ENCODE results near the gene DSPP.
"Not testable (repeated sequence)": the region's sequence is repeated elsewhere in the genome, so short reads cannot be mapped to it uniquely, and the experiment has no call there.

Gene DSPP

DNA sequence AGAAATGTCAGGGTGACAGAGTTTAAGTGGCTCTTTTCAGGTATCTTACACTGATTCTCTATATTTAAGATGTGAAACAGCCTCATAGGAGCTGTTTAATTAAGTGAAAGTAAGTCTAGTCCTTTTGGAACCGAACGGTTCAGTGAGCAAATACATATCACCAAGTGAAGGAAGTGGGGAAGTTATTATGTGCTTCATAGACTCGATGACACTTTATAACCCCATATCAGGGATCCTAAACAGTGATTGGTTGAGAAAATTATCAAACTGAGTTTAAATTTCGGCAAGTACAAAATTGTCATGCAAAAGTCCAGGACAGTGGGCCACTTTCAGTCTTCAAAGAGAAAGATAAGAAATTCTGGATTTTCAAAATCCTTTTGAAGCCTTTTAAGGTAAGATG is at the start of gene DSPP:
TSS of gene DSPP (plus strand) at position 301 of the 400 bp plus-strand sequence. CDS start 2,380 bp downstream, outside the sequence.
- Histone ChIP-seq H3K9ac (ENCODE audit: low read length in 5 of 5) (no peak within 1 kb of the TSS), H3K4me3 (ENCODE audit: low read depth in 1 of 5, low read length in 5 of 5) (no peak within 1 kb of the TSS), H3K4me1 (ENCODE audit: control insufficient read depth in 5 of 5, insufficient read depth in 5 of 5, low read length in 5 of 5) (no peaks in the 10 kb centered on the region), H3K9me3 (ENCODE audit: control insufficient read depth in 5 of 5, low read length in 5 of 5) (no peaks in the 10 kb centered on the region), H3K27me3 (ENCODE audit: control insufficient read depth in 5 of 5, insufficient read depth in 4 of 5, low read length in 5 of 5) (no peaks in the 10 kb centered on the region), H3K36me3 (ENCODE audit: control insufficient read depth in 5 of 5, insufficient read depth in 5 of 5, low read length in 5 of 5) (no peaks in the 10 kb centered on the region), H3K27ac (ENCODE audit: low read depth, low read length) (no peak within 1 kb of the TSS)

- Histone ChIP-seq H3K27ac (ENCODE audit: low read depth, low read length) (no peak overlapping the region), H3K27me3 (ENCODE audit: control insufficient read depth in 5 of 5, insufficient read depth in 4 of 5, low read length in 5 of 5) (no peaks in the 10 kb centered on the region), H3K4me1 (ENCODE audit: control insufficient read depth in 5 of 5, insufficient read depth in 5 of 5, low read length in 5 of 5) (peaks cover 0 to 14% (median 7%) of the 10 kb centered on the region in 5 donors), H3K36me3 (ENCODE audit: control insufficient read depth in 5 of 5, insufficient read depth in 5 of 5, low read length in 5 of 5) (no peaks in the 10 kb centered on the region), H3K9me3 (ENCODE audit: control insufficient read depth in 5 of 5, low read length in 5 of 5) (no peaks in the 10 kb centered on the region), H3K4me3 (ENCODE audit: low read depth in 1 of 5, low read length in 5 of 5) (no peak overlapping the region), H3K9ac (ENCODE audit: low read length in 5 of 5) (no peak overlapping the region)
Observed at GRCh38 chr4:87559090-87559837, 49.1 kb upstream of the DSPP start.

GRCh38 chr4:87560802-87561201 is 47.5 kb upstream of the DSPP start:
- H3K9ac ChIP-seq (ENCODE audit: low read length in 5 of 5): no peak overlapping the region
- no peaks in the 10 kb centered on the region for H3K36me3 ChIP-seq (ENCODE audit: control insufficient read depth in 5 of 5, insufficient read depth in 5 of 5, low read length in 5 of 5)
- no peak overlapping the region for H3K4me3 ChIP-seq (ENCODE audit: low read depth in 1 of 5, low read length in 5 of 5)
- H3K27me3 ChIP-seq (ENCODE audit: control insufficient read depth in 5 of 5, insufficient read depth in 4 of 5, low read length in 5 of 5): no peaks in the 10 kb centered on the region
- no peaks in the 10 kb centered on the region for H3K9me3 ChIP-seq (ENCODE audit: control insufficient read depth in 5 of 5, low read length in 5 of 5)
- peaks cover 0 to 14% (median 7%) of the 10 kb centered on the region in 5 donors for H3K4me1 ChIP-seq (ENCODE audit: control insufficient read depth in 5 of 5, insufficient read depth in 5 of 5, low read length in 5 of 5)
- H3K27ac ChIP-seq (ENCODE audit: low read depth, low read length): no peak overlapping the region

GRCh38 chr4:87565746-87566145 is 42.6 kb upstream of the DSPP start:
- no peaks in the 10 kb centered on the region for H3K27me3 ChIP-seq (ENCODE audit: control insufficient read depth in 5 of 5, insufficient read depth in 4 of 5, low read length in 5 of 5)
- no peaks in the 10 kb centered on the region for H3K9me3 ChIP-seq (ENCODE audit: control insufficient read depth in 5 of 5, low read length in 5 of 5)
- no peaks in the 10 kb centered on the region for H3K4me1 ChIP-seq (ENCODE audit: control insufficient read depth in 5 of 5, insufficient read depth in 5 of 5, low read length in 5 of 5)
- H3K36me3 ChIP-seq (ENCODE audit: control insufficient read depth in 5 of 5, insufficient read depth in 5 of 5, low read length in 5 of 5): no peaks in the 10 kb centered on the region
- no peak overlapping the region for H3K9ac ChIP-seq (ENCODE audit: low read length in 5 of 5)
- H3K27ac ChIP-seq (ENCODE audit: low read depth, low read length): no peak overlapping the region
- H3K4me3 ChIP-seq (ENCODE audit: low read depth in 1 of 5, low read length in 5 of 5): no peak overlapping the region

DNA sequence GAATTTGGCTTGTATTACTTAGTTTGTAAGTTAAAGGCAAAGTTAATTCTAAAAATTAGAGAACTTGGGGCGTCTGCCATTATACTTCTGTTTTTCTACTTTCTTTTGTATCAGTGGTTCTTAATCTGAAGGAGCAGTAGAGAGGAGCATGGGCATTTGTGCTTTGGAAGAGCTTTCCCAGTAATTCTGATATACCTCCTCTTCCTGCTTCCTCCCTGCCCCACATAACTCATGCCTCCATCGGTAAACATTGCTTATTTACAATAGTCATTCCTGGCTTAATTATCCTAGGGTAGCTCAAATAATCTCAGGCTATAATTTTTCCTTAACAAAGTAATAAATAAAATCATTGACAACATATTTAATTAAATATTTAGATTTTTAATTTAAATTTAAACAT is 42.1 kb upstream of the DSPP start:
- Histone ChIP-seq H3K9ac (ENCODE audit: low read length in 5 of 5) (no peak overlapping the region), H3K4me3 (ENCODE audit: low read depth in 1 of 5, low read length in 5 of 5) (no peak overlapping the region), H3K9me3 (ENCODE audit: control insufficient read depth in 5 of 5, low read length in 5 of 5) (no peaks in the 10 kb centered on the region), H3K27ac (ENCODE audit: low read depth, low read length) (no peak overlapping the region), H3K36me3 (ENCODE audit: control insufficient read depth in 5 of 5, insufficient read depth in 5 of 5, low read length in 5 of 5) (no peaks in the 10 kb centered on the region), H3K4me1 (ENCODE audit: control insufficient read depth in 5 of 5, insufficient read depth in 5 of 5, low read length in 5 of 5) (no peaks in the 10 kb centered on the region), H3K27me3 (ENCODE audit: control insufficient read depth in 5 of 5, insufficient read depth in 4 of 5, low read length in 5 of 5) (no peaks in the 10 kb centered on the region)

DNA sequence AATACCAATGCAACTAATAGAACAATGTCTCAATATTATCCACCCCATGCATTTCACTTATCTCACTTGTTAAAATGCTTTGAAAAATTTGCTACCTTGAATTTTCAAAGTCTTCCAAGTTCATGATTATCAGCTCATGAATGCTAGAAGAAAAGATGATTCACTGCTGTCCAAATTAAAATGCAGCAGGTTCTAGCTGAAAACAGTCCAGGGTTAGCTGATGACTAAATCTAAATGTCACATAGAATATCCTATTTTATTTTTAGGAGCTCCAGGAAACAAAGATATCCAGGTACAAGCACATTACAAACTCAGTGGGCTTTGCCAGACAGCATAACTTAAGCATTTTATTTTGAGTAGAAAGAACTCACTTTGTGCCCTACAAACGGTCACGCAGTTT is 41.1 kb upstream of the DSPP start:
- no peaks in the 10 kb centered on the region for H3K9me3 ChIP-seq (ENCODE audit: control insufficient read depth in 5 of 5, low read length in 5 of 5)
- H3K36me3 ChIP-seq (ENCODE audit: control insufficient read depth in 5 of 5, insufficient read depth in 5 of 5, low read length in 5 of 5): no peaks in the 10 kb centered on the region
- H3K27ac ChIP-seq (ENCODE audit: low read depth, low read length): no peak overlapping the region
- no peak overlapping the region for H3K4me3 ChIP-seq (ENCODE audit: low read depth in 1 of 5, low read length in 5 of 5)
- H3K27me3 ChIP-seq (ENCODE audit: control insufficient read depth in 5 of 5, insufficient read depth in 4 of 5, low read length in 5 of 5): no peaks in the 10 kb centered on the region
- H3K9ac ChIP-seq (ENCODE audit: low read length in 5 of 5): no peak overlapping the region
- H3K4me1 ChIP-seq (ENCODE audit: control insufficient read depth in 5 of 5, insufficient read depth in 5 of 5, low read length in 5 of 5): no peaks in the 10 kb centered on the region

DNA sequence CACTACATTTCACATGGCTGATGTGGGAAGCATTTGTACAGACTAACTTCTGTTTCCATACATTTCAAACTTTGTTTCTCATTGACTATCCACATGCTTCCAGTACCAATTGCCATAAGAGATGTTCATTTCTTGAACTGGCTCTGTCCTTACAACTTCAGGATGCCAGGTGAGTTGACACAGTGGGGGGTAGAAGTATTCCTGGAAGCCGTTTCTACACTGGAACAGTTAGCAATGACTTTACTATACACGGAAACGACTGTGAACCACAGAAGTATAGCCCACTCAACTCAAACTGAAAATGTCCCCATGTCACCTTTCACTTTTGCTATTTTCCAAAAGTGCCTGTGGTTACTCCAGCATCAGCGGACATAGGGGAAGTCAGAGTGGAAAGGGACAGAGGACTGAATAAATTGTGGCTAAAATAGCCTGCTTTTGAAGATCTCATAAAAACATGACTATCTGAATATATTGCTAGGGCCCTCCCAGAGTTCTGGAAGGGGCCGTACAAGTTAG is 38.0 kb upstream of the DSPP start:
- Histone ChIP-seq H3K27ac (ENCODE audit: low read depth, low read length) (no peak overlapping the region), H3K4me3 (ENCODE audit: low read depth in 1 of 5, low read length in 5 of 5) (no peak overlapping the region), H3K9ac (ENCODE audit: low read length in 5 of 5) (no peak overlapping the region), H3K27me3 (ENCODE audit: control insufficient read depth in 5 of 5, insufficient read depth in 4 of 5, low read length in 5 of 5) (no peaks in the 10 kb centered on the region), H3K9me3 (ENCODE audit: control insufficient read depth in 5 of 5, low read length in 5 of 5) (no peaks in the 10 kb centered on the region), H3K36me3 (ENCODE audit: control insufficient read depth in 5 of 5, insufficient read depth in 5 of 5, low read length in 5 of 5) (no peaks in the 10 kb centered on the region), H3K4me1 (ENCODE audit: control insufficient read depth in 5 of 5, insufficient read depth in 5 of 5, low read length in 5 of 5) (peaks cover 0 to 2% (median 0%) of the 10 kb centered on the region in 5 donors)

DNA sequence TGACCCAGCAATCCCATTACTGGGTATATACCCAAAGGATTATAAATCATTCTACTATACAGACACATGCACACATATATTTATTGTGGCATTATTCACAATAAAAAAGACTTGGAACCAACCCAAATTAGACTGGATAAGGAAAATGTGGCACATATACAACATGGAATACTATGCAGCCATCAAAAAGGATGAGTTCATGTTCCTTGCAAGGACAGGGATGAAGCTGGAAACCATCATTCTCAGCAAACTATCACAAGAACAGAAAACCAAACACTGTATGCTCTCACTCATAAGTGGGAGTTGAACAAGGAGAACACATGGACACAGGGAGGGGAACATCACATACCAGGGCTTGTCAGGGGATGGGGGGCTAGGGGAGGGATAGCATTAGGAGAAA is 34.0 kb upstream of the DSPP start:
- H3K27ac ChIP-seq (ENCODE audit: low read depth, low read length): peak overlapping the region; percentile 45
- not testable (repeated sequence) for H3K9me3 ChIP-seq (ENCODE audit: control insufficient read depth in 5 of 5, low read length in 5 of 5); H3K4me1 ChIP-seq (ENCODE audit: control insufficient read depth in 5 of 5, insufficient read depth in 5 of 5, low read length in 5 of 5); H3K4me3 ChIP-seq (ENCODE audit: low read depth in 1 of 5, low read length in 5 of 5); H3K9ac ChIP-seq (ENCODE audit: low read length in 5 of 5); H3K36me3 ChIP-seq (ENCODE audit: control insufficient read depth in 5 of 5, insufficient read depth in 5 of 5, low read length in 5 of 5); H3K27me3 ChIP-seq (ENCODE audit: control insufficient read depth in 5 of 5, insufficient read depth in 4 of 5, low read length in 5 of 5)

- Histone ChIP-seq H3K27me3 (ENCODE audit: control insufficient read depth in 5 of 5, insufficient read depth in 4 of 5, low read length in 5 of 5) (no peaks in the 10 kb centered on the region), H3K4me1 (ENCODE audit: control insufficient read depth in 5 of 5, insufficient read depth in 5 of 5, low read length in 5 of 5) (peaks cover 0 to 5% (median 0%) of the 10 kb centered on the region in 5 donors), H3K9ac (ENCODE audit: low read length in 5 of 5) (no peak overlapping the region), H3K4me3 (ENCODE audit: low read depth in 1 of 5, low read length in 5 of 5) (no peak overlapping the region), H3K36me3 (ENCODE audit: control insufficient read depth in 5 of 5, insufficient read depth in 5 of 5, low read length in 5 of 5) (no peaks in the 10 kb centered on the region), H3K27ac (ENCODE audit: low read depth, low read length) (peak overlapping the region; percentile 45), H3K9me3 (ENCODE audit: control insufficient read depth in 5 of 5, low read length in 5 of 5) (no peaks in the 10 kb centered on the region)
Observed at GRCh38 chr4:87574996-87575395, 33.3 kb upstream of the DSPP start.

GRCh38 chr4:87575408-87575807 is 32.9 kb upstream of the DSPP start:
- no peak overlapping the region for H3K4me3 ChIP-seq (ENCODE audit: low read depth in 1 of 5, low read length in 5 of 5)
- H3K9ac ChIP-seq (ENCODE audit: low read length in 5 of 5): no peak overlapping the region
- H3K27ac ChIP-seq (ENCODE audit: low read depth, low read length): peak overlapping the region; percentile 45
- H3K4me1 ChIP-seq (ENCODE audit: control insufficient read depth in 5 of 5, insufficient read depth in 5 of 5, low read length in 5 of 5): peaks cover 0 to 5% (median 0%) of the 10 kb centered on the region in 5 donors
- H3K27me3 ChIP-seq (ENCODE audit: control insufficient read depth in 5 of 5, insufficient read depth in 4 of 5, low read length in 5 of 5): no peaks in the 10 kb centered on the region
- H3K36me3 ChIP-seq (ENCODE audit: control insufficient read depth in 5 of 5, insufficient read depth in 5 of 5, low read length in 5 of 5): no peaks in the 10 kb centered on the region
- H3K9me3 ChIP-seq (ENCODE audit: control insufficient read depth in 5 of 5, low read length in 5 of 5): no peaks in the 10 kb centered on the region

Data from subcutaneous abdominal adipose tissue (tissue), 5 donors.